NCI-H187 (cell line): ENCODE data around the gene SPATC1L.
"Not testable (repeated sequence)": the region's sequence is repeated elsewhere in the genome, so short reads cannot be mapped to it uniquely, and the experiment has no call there.

ENCODE experiments used
- DNase-seq, 2 experiments: peaks; one replicate each; lab custom pipeline; 2025; lab: John Stamatoyannopoulos, UW

Gene SPATC1L

DNA sequence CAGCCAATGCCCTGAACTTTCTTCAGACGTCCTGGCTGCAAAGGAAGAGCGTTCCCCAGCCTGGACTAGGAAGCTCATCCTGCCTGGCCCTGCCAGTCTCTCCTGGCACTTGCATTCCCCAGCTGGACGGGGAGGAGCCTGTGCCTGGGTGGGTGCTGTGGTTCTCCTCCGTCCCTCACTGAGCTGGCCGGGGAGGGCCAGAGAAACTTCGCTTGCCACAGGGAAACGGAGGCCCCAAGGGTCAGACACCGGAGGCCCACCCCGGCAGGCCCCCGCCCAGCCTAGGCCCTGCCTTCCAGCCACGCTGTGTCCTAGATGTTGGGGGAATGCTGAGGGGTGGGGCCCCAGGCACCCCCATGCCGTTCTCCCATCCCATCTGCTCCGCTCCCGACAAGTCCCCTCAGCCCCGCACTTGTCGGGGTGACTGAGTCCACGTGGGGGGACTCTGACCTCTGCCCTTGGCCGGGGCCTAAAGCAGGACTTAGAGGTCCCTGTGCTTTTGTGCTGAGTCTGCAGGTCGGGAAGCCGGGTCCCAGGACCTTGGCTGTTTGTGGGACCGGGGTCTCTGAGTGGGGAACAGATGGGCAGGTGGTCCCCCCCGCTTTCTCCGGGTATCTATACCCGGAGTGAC is 33.7 kb downstream of the SPATC1L start:
- no peak for DNase-seq

DNA sequence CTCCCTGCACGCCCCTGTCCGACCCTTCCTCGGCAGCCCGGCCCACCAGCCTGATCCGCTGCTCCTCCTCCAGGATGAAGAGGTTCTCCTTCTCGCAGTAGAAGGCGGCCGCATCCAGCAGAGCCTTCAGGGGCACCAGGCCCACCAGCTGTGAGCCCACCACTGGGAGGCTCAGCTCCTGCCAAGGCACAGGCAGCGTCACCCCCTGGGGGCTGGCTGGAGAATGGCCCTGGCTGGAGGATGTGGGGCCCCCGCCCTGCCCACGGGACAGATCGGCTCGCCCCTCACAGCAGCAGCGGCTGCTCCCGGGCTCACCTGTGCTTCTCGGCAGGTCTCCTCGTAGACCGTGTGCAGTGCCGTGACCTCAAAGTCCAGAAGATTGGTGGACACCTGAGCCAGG is 34.2 kb downstream of the SPATC1L start:
- no peak for DNase-seq

DNA sequence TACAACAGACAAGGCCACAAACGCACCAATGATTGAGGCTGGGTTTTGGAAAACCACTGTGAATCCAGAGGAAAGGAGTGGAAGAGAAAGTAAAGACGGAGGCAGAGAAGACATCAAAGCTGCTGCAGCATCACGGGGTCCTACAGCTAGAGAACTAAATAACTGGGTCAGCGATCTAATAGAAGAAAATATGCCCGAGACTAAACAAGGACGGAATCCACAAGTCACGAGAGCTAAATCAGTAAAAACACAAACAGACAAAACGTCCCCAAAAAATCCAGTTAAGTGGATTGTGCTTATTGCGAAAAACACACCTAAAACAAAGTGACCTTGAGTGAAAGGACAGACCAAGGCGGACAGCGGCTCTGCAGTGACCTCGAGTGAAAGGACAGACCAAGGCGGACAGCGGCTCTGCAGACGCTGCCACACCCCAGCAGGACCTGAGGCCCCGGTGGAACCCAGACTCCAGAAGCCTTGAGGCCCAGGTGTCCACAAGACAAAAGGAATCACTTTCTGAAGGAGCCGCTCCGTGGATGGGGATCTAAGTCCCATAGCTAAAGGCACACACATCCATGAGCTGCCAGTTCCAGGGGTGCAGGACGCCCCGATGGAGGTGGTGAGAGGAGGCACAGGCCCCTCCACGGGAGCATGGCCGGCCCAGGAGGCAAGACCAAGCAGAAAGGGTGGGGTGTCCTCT is 34.9 kb downstream of the SPATC1L start:
- no peak for DNase-seq

DNA sequence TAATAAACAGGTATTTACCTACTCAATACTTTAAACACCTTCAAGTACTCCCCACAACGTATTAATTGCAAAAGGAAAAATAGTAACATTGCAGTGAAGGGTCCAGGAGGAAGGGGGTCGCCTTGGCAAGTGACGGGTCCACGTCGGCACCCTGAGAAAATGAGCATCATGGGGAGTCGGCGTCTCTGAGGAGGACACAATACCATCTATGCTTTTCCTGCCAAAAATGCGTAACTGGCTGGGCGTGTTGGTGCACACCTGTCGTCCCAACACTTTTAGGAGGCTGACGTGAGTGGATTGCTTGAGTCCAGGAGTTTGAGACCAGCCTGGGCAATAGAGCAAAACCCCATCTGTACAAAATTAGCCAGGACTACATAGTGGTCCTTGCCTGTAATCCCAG is 36.2 kb downstream of the SPATC1L start:
- DNase-seq, result no peak

DNA sequence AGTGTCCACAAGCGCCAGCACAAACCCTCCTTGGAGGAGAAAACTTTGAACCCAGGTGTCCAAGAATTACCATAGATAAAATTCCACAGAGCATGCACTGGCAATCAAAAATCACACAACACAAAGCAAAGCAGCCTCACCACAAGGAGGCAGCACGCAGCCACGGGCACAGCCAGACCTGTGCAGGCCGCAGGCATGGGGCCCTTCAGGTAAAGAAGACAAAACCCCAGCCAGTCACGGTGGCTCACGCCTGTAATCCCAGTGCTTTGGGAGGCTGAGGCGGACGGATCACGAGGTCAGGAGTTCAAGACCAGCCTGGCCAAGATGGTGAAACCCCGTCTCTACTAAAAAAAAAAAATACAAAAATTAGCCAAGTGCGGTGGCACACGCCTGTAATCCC is 36.8 kb downstream of the SPATC1L start:
- peak; percentile 8 to 44 for DNase-seq

DNA sequence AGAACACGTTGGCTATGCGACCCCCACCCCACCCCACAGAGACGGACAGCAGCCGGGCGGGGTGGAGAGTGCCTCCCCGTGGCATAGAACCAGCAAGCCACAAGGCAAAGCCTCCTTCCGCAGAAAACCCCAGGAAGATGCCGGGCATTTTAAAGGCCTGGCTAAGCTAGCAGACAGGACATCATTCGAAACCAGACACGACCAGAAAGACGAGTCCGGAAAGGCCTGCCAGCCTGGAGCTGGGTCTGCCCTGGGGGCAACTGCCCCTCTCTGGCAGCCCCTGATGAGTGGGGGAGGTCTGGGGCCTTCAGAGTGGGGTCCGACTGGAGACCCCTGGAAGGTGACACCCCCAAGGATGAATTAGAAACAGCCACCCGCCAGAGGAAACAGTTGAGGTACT is 37.4 kb downstream of the SPATC1L start:
- no peak for DNase-seq

DNA sequence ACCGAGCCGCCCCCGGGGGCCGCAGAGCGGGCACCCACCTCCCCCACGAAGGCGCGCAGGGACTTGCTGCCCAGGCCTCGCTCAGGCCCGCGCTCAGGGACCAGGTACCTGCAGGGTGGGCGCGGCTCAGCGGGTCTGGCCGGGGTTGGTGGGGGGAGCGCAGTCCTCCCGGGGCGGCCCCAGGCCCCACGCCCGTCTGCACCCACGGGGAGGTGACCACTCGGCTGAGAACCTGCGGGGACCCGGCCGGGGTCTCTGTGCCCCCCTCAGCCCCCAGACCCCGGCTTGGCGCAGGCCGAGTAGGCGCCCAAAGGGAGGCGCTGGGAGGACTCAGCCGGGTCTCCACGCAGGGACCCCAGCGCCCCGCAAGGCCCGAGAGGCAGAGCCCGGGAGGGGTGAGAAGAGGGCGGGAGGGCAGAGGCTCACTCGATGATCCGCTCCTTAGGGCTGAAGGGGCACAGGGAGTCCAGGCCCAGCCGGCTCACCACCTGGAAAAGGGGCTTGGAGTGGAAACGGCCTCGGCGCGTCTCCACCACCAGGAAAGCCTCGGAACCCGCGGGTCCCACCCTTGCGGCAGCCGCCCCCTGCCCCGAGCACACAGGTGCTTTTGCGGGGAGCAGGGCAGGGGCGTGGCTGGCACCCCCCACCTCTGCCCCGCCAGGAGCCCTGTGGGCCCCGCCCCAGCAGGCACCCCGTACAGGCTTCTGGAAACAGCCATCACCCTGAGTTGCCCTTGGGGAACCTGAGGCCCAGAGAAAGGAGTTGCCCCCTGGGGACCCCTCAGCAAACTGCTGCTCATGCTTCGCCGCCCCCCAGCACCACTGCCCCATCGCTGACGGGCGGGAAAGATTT is 38.2 kb downstream of the SPATC1L start:
- no peak for DNase-seq

DNA sequence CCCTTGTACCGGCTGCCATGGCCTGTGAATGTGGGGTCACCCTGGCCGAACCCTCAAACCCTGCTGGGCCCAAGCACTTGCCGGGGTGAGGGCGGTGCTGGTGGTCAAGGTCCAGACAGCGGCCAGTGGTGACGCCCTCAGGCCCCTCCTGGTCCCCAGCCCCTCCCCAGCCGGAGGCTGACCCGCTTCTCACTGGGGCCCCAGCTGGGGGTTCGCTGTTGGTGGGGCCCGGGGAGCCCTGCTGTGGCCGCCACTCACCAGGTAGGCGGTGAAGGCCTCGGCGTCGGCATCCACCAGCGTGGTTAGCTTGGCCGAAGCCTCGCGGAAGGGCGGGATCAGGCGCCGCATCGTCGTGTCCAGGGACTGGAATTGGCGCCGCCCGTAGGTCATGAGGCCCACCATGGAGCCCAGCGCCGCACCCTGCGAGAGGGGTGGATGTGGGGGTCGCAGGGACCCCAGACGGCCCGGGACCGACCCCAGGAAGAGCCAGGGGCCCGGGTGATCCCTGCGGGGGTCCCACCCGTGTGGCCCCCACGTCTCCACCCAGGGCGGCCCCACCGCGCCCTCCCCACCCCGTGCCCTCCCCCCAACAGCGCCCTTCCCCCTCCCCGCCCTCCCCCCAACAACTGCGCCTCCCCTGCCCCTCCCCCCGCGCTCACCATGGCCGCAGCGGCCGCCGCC is 39.0 kb downstream of the SPATC1L start:
- no peak for DNase-seq

DNA sequence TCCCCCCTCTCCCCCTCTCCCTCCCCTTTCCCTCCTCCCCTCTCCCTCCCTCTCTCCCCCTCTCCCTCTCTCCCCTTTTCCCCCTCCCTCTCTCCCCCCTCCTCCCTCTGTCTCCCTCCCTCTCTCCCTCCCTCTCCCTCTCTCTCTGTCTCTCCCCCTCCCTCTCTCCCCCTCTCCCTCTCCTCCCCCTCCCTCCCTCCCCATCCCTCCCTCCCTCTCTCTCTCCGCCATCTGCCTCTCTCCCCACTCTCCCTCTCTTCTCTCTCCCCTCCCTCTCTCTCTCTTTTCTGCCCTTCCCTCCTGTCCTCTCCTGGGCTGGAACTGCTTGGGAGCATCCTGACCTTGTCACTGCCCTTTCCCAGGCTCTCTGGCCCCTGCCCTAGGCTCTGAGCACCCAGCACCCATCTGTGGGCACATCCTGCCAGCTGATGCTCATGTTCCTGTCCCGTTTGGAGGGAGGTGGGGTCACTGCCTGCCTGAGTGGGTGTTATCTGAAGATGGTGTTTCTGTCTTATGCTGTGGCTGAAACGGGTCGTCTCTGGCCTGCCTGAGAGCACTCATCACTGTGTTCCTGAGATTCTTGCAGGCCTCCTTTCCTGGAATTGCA is 39.7 kb downstream of the SPATC1L start:
- DNase-seq, result no peak

DNA sequence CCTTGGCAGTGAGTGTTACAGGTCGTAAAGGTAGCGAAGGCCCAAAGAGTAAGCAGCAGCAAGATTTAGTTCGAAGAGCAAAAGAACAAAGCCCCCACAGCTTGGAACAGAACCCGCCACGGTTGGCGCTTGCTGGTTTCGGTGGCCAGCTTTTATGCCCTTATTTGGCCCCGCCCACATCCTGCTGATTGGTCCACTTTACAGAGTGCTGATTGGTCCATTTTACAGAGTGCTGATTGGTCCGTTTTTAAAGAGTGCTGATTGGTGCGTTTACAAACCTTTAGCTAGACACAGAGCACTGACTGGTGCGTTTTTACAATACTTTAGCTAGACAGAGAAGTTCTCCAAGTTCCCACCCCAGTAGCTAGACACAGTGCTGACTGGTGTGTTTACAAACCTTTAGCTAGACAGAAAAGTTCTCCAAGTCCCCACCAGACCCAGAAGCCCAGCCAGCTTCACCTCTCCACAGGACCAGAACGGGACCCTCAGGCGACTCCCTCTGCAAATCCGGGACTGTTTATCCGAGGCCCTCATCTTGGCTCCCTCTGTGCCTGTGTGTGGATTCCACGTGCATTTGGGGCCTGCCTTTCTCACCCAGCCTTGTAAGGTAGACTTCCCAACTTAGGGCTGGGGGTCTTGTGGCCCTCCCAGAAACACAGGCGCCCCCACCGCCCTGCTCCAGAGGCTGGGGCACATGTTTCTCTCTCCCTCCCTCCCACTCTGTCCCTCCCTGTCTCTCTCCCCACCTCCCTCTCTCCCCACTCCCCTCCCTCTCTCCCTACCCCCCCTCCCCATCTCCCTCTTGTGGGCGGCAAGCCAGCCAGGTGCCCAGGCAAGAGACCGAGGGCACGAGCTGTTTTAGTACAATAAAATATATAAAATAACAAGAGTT is 41.4 kb downstream of the SPATC1L start:
- DNase-seq, result no peak

DNA sequence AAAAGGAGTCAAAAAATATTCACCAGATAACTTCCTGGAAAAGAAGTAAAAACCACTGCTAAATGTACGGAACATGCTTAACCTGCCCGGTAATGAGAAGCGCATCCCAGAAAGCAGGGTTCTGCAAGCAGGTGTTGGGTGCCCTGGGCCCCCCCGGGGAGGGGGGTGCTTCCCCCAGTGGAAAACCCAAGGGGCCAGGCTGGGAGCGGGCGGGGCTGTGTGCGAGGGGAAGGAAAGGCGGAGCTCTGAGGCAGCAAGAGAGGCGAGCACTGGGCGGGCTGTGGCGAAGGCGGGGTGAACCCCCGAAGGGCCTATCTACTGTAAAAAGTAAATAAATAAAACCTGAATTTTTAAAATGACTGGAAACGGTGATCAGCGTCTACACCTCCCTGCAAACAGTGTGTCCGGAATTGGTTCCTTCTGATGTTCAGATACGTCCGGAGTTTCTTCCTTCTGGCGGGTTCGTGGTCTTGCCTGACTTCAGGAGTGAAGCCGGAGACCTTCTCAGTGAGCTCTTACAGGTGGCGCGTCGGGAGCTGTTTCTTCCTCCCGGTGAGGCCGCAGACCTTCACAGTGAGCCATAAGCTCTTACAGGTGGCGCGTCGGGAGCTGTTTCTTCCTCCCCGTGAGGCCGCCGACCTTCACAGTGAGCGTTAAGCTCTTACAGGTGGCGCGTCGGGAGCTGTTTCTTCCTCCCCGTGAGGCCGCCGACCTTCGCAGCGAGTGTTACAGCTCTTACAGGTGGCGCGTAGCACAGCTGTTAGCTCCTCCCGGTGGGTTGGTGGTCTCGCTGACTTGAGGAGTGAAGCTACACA is 42.3 kb downstream of the SPATC1L start:
- DNase-seq, result no peak

DNA sequence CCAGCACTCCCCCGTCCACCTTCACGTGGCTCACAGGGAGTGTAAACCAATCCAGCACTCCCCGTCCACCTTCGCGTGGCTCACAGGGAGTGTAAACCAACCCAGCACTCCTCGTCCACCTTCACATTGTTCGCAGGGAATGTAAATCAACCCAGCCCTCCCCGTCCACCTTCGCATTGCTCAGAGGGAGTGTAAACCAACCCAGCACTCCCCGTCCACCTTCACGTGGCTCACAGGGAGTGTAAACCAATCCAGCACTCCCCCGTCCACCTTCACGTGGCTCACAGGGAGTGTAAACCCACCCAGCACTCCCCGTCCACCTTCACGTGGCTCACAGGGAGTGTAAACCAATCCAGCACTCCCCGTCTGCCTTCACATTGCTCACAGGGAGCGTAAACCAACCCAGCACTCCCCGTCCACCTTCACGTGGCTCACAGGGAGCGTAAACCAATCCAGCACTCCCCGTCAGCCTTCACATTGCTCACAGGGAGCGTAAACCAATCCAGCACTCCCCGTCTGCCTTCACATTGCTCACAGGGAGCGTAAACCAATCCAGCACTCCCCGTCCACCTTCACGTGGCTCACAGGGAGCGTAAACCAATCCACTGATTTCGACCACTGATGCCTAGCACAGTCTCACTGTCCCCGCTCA is 43.8 kb downstream of the SPATC1L start:
- not testable (repeated sequence) for DNase-seq

DNA sequence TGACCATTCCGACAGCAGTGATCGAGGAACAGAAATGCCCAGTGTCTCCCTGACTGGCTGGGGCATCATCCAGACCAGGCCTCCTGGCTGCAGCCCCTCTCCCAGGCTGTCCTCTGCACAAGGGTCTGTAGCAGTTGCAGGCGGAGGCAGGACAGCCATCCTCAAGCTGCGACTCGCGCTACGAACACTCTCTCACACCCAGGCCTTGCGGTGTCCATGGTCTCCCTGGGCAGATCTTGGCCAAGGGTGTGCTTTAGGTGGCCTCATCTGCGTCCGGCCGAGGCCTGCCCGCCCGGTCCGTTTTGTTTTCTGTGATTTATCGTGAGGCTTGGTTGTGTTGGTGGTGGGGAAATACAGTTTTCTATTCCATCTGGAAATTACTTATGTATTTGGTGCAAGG is 44.6 kb downstream of the SPATC1L start:
- no peak for DNase-seq

DNA sequence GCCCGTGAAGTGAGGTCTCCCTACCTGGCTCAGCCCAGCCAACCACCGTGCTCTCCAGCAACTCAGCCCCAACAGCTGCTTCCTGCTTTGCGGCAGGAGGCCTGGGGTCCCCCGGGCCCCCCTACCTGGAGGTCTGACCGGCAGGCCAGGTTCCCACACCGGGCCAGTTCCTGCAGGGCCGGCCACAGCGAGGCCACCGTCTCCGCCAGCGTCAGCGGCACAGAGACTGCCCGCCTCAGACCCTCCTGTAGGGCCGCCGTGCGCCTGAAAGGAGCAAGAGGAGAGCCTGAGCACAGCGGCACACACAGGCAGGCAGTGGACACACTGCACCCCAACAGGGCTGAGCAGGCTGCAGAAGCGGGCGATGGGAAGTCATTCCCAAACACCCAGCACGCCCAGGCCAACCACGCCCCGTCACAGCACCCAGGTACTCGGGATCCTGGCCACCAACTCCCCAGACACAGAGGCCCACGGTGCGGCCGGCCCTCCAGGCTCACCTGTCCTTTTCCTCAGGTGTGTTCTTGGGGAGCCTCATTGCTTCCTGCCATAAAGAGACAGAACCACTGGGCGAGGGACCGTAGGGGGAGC is 45.8 kb downstream of the SPATC1L start:
- DNase-seq, result no peak

DNA sequence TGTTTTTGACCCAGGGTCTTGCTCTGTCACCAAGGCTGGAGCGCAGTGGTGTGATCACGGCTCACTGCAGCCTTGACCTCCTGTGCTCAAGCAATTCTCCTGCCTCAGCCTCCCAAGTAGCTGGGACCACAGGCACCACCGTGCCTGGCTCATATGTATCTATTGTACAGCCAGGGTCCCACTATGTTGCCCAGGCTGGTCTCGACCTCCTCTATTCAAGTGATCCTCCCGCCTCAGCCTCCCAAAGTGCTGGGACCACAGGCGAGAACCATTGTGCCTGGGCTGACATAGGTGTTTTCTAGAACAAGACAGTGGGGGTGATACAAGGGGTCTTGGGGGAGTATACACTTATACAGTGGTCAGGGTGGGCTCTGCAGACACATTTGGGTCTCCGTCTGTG is 46.4 kb downstream of the SPATC1L start:
- no peak for DNase-seq

DNA sequence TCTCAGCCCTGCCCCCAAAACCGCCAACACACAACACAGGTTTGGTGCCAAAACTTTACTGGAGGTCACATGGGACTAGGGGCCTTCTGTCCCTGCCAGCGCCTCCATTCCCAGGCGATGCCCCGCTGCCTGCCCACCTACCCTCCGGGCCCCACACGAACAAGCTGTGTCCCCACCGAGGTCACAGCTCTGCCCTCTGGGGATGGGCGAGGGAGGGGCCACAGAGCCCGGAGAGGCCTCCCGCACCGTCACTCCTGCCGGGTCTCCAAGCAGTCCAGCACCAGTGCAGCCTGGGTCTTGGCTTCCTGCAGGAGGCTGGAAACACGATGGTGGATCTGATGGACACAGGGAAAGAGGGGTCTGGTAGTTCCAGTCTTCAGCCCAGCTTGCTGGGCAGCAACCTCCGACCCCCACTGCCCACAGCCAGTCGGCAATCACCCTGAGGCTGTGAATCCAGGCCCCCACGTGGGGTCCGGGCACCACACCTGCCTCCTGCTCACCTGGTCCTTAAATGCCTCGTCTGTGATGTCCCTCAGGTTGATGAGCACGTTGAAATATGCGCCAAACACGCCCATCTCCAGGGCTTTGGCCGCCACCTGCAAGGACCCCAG is 47.4 kb downstream of the SPATC1L start:
- no peak for DNase-seq

DNA sequence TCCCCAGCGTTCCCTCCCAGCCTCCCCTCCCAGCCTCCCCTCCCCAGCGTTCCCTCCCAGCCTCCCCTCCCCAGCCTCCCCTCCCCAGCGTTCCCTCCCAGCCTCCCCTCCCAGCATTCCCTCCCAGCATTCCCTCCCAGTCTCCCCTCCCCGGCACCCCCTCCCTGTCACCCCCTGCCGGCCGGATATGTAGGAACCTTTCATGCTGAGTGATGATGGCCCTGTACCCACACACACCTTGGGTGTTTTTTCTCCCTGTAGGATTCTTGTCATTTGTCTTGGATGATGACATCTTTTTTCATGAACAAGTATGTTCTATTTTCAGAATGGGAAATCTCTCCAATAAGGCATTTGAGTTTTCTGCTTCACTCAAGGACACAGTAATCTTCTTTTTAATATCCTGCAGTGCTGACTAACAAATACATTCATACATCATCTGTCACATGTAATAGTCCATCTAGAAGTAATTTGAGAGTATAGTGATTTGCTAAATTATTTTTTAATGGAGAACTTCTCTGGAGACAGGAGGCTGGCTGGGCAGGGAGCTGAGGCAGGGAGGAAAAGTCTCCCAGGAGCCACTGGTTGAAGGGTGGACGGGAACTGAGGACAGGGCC is 48.4 kb downstream of the SPATC1L start:
- DNase-seq, result no peak
